ENCODE results near the gene STAT5B.

STAT5B gene

GRCh38 chr17:42284566-42284965 is 8.4 kb upstream of the STAT5B start:
- DNase-seq (ENCODE audit: low read depth) = no peak

- DNase-seq (ENCODE audit: low read depth) = no peak
Observed at GRCh38 chr17:42284024-42284369, 7.8 kb upstream of the STAT5B start.

- no peak for DNase-seq (ENCODE audit: low read depth)
Observed at GRCh38 chr17:42283241-42284023, 7.2 kb upstream of the STAT5B start.

- DNase-seq (ENCODE audit: low read depth) = no peak
Observed at GRCh38 chr17:42282478-42283080, 6.4 kb upstream of the STAT5B start.

- no peak for DNase-seq (ENCODE audit: low read depth)
Observed at GRCh38 chr17:42281571-42282096, 5.4 kb upstream of the STAT5B start.

- DNase-seq (ENCODE audit: low read depth) = no peak
Observed at GRCh38 chr17:42279776-42280630, 3.8 kb upstream of the STAT5B start.

- no peak for DNase-seq (ENCODE audit: low read depth)
Observed at GRCh38 chr17:42277342-42277712, 1.1 kb upstream of the STAT5B start.

- no peak for DNase-seq (ENCODE audit: low read depth)
Observed at GRCh38 chr17:42276609-42277341, 584 bp upstream of the STAT5B start.

GRCh38 chr17:42275527-42276358 is 448 bp downstream of the STAT5B start:
- DNase-seq (ENCODE audit: low read depth) = no peak

- DNase-seq (ENCODE audit: low read depth) = no peak
Observed at GRCh38 chr17:42274812-42275526, 1.2 kb downstream of the STAT5B start.

- DNase-seq (ENCODE audit: low read depth) = no peak
Observed at GRCh38 chr17:42274253-42274542, 2.0 kb downstream of the STAT5B start.

- no peak for DNase-seq (ENCODE audit: low read depth)
Observed at GRCh38 chr17:42273474-42274252, 2.5 kb downstream of the STAT5B start.

- no peak for DNase-seq (ENCODE audit: low read depth)
Observed at GRCh38 chr17:42272162-42272907, 3.9 kb downstream of the STAT5B start.

- DNase-seq (ENCODE audit: low read depth) = no peak
Observed at GRCh38 chr17:42271779-42272035, 4.5 kb downstream of the STAT5B start.

GRCh38 chr17:42271006-42271778 is 5.0 kb downstream of the STAT5B start:
- no peak for DNase-seq (ENCODE audit: low read depth)

GRCh38 chr17:42270596-42270995 is 5.6 kb downstream of the STAT5B start:
- no peak for DNase-seq (ENCODE audit: low read depth)

GRCh38 chr17:42270170-42270535 is 6.0 kb downstream of the STAT5B start:
- DNase-seq (ENCODE audit: low read depth) = no peak

GRCh38 chr17:42268236-42268635 is 8.0 kb downstream of the STAT5B start:
- no peak for DNase-seq (ENCODE audit: low read depth)
